HEK293 (cell line): Measurements from ENCODE around the gene LOX.

Experiments used
- CTCF ChIA-PET: fragments of 350-600 bp; formaldehyde crosslinking; extraction: SDS; loops from one replicate; lab custom pipeline; 2021; ENCODE audit warnings: antibody characterized with exemption; lab: Yijun Ruan, JAX
- POLR2A ChIA-PET: fragments of 300-600 bp; formaldehyde crosslinking; extraction: SDS; loops from one replicate; lab custom pipeline; 2020; ENCODE audit warnings: antibody characterized with exemption, inconsistent platforms; lab: Yijun Ruan, JAX
- H3K27ac ChIP-seq: fragments of 200-500 bp; sonication (Bioruptor generic); 2 replicates; pipeline ENCODE4 v1.5.1; 2014; ENCODE audit warnings: low read depth, low read length, control low read depth, inconsistent platforms; ENCODE audit errors: extremely low read depth
- H3K36me3 ChIP-seq, 2 experiments: fragments of 200-500 bp in 1 of 2; sonication (Bioruptor generic) in 1 of 2; 1 replicate in 1 of 2; 2 replicates in 1 of 2; pipeline ENCODE4 v1.5.1; 2014 to 2017; ENCODE audit warnings: inconsistent platforms in 2 of 2, low read length in 2 of 2; ENCODE audit not compliant: control insufficient read depth in 2 of 2, insufficient read depth in 1 of 2
- H3K4me1 ChIP-seq: fragments of 200-500 bp; sonication (Bioruptor generic); 2 replicates; pipeline ENCODE4 v1.5.1; 2014; ENCODE audit warnings: mild to moderate bottlenecking, low read length, inconsistent platforms; ENCODE audit not compliant: control insufficient read depth, insufficient read depth
- H3K4me3 ChIP-seq: 2 replicates; pipeline ENCODE4 v1.5.1; 2011; ENCODE audit warnings: low read depth, mild to moderate bottlenecking, control low read depth, low read length, moderate library complexity
- H3K9me3 ChIP-seq: fragments of 200-500 bp; sonication (Bioruptor generic); 2 replicates; pipeline ENCODE4 v1.5.1; 2014; ENCODE audit warnings: low read depth, low read length, inconsistent platforms; ENCODE audit not compliant: control insufficient read depth, insufficient read depth
- FEZF1 ChIP-seq: fragments of 450-650 bp; formaldehyde crosslinking; IDR thresholded peaks from 2 replicates; pipeline ENCODE4 v1.5.1; 2016; ENCODE audit warnings: missing biosample characterization, missing genetic modification characterization
- SCRT2 ChIP-seq: fragments of 450-650 bp; formaldehyde crosslinking; IDR thresholded peaks from 2 replicates; pipeline ENCODE4 v1.5.1; 2016; ENCODE audit warnings: missing biosample characterization, missing genetic modification characterization
- ZBTB7A ChIP-seq: fragments of 450-650 bp; formaldehyde crosslinking; IDR thresholded peaks from 2 replicates; pipeline ENCODE4 v1.5.1; 2016; ENCODE audit warnings: low read depth, missing biosample characterization, missing genetic modification characterization
- ZNF169 ChIP-seq: fragments of 450-650 bp; formaldehyde crosslinking; IDR thresholded peaks from 2 replicates; pipeline ENCODE4 v1.5.1; 2016; ENCODE audit warnings: missing biosample characterization, missing genetic modification characterization
- ZNF248 ChIP-seq: fragments of 450-650 bp; formaldehyde crosslinking; IDR thresholded peaks from 2 replicates; pipeline ENCODE4 v1.5.1; 2017; ENCODE audit warnings: missing biosample characterization, missing genetic modification characterization
- ZNF354C ChIP-seq: fragments of 450-650 bp; formaldehyde crosslinking; IDR thresholded peaks from 2 replicates; pipeline ENCODE4 v1.5.1; 2016; ENCODE audit warnings: missing biosample characterization, missing genetic modification characterization, low read depth, borderline replicate concordance
- ZNF521 ChIP-seq: fragments of 450-650 bp; formaldehyde crosslinking; IDR thresholded peaks from 2 replicates; pipeline ENCODE4 v1.5.1; 2017; ENCODE audit warnings: missing biosample characterization, mild to moderate bottlenecking, missing genetic modification characterization
- ZNF777 ChIP-seq: fragments of 450-650 bp; formaldehyde crosslinking; IDR thresholded peaks from 2 replicates; pipeline ENCODE4 v1.5.1; 2017; ENCODE audit warnings: missing biosample characterization, missing genetic modification characterization, borderline replicate concordance
- ZSCAN30 ChIP-seq: fragments of 450-650 bp; IDR thresholded peaks from 2 replicates; pipeline ENCODE4 v1.5.1; 2018; ENCODE audit warnings: missing biosample characterization, mild to moderate bottlenecking, missing genetic modification characterization, moderate library complexity
- TF ChIP-seq, protein P1 (sequence below): fragments of 450-650 bp; formaldehyde crosslinking; IDR thresholded peaks from 2 replicates; pipeline ENCODE4 v1.5.1; 2016; ENCODE audit warnings: missing biosample characterization, missing genetic modification characterization
- TF ChIP-seq, protein P2 (sequence below): fragments of 450-650 bp; formaldehyde crosslinking; IDR thresholded peaks from 2 replicates; pipeline ENCODE4 v1.5.1; 2016; ENCODE audit warnings: missing biosample characterization, missing genetic modification characterization
- TF ChIP-seq, protein P3 (sequence below): fragments of 450-650 bp; IDR thresholded peaks from 2 replicates; pipeline ENCODE4 v1.5.1; 2018; ENCODE audit warnings: missing biosample characterization, missing genetic modification characterization
- TF ChIP-seq, protein P4 (sequence below): fragments of 450-650 bp; formaldehyde crosslinking; IDR thresholded peaks from 2 replicates; pipeline ENCODE4 v1.5.1; 2016; ENCODE audit warnings: missing biosample characterization, missing genetic modification characterization, borderline replicate concordance
- TF ChIP-seq, protein P5 (sequence below): fragments of 450-650 bp; formaldehyde crosslinking; IDR thresholded peaks from 2 replicates; pipeline ENCODE4; 2016; ENCODE audit warnings: missing biosample characterization, missing genetic modification characterization
- TF ChIP-seq, protein P6 (sequence below): fragments of 450-650 bp; formaldehyde crosslinking; IDR thresholded peaks from 2 replicates; pipeline ENCODE4 v1.5.1; 2016; ENCODE audit warnings: missing biosample characterization, missing genetic modification characterization
- TF ChIP-seq, protein P7 (sequence below): fragments of 450-650 bp; formaldehyde crosslinking; conservative IDR thresholded peaks from 2 replicates; pipeline ENCODE4 v1.5.1; 2016; ENCODE audit warnings: low read depth, missing biosample characterization, missing genetic modification characterization
- TF ChIP-seq, protein P8 (sequence below): IDR thresholded peaks from 2 replicates; pipeline ENCODE4 v1.6.1; 2011; ENCODE audit warnings: mild to moderate bottlenecking, low read depth, low read length, borderline replicate concordance

Gene LOX

DNA sequence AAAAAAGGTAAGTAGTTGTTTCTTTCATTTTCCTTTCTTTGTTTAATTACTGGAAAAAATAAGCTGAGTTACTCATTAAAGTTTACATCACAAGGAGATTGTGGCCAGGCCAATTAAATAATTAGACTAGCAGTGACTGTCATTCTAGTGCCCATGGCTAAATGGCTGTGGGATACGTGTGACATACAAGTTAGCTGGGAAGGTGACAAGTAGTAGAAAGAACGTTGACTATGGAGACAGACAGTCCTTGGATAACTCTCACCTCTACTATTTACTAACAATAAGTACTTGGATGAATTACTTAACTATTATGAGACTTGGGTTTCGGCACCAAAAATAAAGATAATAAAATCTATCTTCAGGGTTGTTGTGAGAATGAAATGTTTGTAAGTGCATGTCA, 7.0 kb upstream of the LOX start (continued):
- TF ChIP-seq, protein P1, sequence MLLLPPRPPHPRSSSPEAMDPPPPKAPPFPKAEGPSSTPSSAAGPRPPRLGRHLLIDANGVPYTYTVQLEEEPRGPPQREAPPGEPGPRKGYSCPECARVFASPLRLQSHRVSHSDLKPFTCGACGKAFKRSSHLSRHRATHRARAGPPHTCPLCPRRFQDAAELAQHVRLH (tag by site-specific recombination) = no peak
- TF ChIP-seq, protein P2, sequence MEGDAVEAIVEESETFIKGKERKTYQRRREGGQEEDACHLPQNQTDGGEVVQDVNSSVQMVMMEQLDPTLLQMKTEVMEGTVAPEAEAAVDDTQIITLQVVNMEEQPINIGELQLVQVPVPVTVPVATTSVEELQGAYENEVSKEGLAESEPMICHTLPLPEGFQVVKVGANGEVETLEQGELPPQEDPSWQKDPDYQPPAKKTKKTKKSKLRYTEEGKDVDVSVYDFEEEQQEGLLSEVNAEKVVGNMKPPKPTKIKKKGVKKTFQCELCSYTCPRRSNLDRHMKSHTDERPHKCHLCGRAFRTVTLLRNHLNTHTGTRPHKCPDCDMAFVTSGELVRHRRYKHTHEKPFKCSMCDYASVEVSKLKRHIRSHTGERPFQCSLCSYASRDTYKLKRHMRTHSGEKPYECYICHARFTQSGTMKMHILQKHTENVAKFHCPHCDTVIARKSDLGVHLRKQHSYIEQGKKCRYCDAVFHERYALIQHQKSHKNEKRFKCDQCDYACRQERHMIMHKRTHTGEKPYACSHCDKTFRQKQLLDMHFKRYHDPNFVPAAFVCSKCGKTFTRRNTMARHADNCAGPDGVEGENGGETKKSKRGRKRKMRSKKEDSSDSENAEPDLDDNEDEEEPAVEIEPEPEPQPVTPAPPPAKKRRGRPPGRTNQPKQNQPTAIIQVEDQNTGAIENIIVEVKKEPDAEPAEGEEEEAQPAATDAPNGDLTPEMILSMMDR (tag by site-specific recombination) = no peak
- no peak for TF ChIP-seq FEZF1 (tag by site-specific recombination)
- TF ChIP-seq ZNF248 (tag by site-specific recombination) = no peak

DNA sequence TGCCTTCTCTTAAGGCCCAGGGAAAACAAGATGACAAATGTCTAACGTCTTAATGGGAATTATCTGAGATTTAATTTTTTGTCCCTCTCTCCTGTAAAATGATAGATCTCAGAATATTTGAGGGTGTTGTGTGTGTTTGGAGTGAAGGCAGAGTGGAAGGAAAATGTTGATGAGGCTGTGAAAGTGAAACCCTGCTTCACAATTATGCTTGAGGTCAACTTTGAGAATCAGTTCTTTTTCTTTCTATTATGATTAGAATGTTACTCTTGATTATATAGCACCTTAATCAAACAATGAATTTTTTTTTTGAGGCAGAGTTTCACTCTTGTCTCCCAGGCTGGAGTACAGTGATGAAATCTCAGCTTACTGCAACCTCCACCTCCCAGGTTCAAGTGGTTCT, 5.5 kb upstream of the LOX start:
- POLR2A ChIA-PET = no interaction called here

More for the DNA sequence above, 5.5 kb upstream of the LOX start:
- TF ChIP-seq, protein P3, sequence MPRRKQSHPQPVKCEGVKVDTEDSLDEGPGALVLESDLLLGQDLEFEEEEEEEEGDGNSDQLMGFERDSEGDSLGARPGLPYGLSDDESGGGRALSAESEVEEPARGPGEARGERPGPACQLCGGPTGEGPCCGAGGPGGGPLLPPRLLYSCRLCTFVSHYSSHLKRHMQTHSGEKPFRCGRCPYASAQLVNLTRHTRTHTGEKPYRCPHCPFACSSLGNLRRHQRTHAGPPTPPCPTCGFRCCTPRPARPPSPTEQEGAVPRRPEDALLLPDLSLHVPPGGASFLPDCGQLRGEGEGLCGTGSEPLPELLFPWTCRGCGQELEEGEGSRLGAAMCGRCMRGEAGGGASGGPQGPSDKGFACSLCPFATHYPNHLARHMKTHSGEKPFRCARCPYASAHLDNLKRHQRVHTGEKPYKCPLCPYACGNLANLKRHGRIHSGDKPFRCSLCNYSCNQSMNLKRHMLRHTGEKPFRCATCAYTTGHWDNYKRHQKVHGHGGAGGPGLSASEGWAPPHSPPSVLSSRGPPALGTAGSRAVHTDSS (tag by site-specific recombination) = no peak
- TF ChIP-seq ZSCAN30 (tag by site-specific recombination) (no peak), ZBTB7A (no peak), SCRT2 (tag by site-specific recombination) (no peak), ZNF777 (tag by site-specific recombination) (no peak), ZNF169 (no peak), ZNF521 (tag by site-specific recombination) (no peak), ZNF354C (tag by site-specific recombination) (no peak)
- TF ChIP-seq, protein P4, sequence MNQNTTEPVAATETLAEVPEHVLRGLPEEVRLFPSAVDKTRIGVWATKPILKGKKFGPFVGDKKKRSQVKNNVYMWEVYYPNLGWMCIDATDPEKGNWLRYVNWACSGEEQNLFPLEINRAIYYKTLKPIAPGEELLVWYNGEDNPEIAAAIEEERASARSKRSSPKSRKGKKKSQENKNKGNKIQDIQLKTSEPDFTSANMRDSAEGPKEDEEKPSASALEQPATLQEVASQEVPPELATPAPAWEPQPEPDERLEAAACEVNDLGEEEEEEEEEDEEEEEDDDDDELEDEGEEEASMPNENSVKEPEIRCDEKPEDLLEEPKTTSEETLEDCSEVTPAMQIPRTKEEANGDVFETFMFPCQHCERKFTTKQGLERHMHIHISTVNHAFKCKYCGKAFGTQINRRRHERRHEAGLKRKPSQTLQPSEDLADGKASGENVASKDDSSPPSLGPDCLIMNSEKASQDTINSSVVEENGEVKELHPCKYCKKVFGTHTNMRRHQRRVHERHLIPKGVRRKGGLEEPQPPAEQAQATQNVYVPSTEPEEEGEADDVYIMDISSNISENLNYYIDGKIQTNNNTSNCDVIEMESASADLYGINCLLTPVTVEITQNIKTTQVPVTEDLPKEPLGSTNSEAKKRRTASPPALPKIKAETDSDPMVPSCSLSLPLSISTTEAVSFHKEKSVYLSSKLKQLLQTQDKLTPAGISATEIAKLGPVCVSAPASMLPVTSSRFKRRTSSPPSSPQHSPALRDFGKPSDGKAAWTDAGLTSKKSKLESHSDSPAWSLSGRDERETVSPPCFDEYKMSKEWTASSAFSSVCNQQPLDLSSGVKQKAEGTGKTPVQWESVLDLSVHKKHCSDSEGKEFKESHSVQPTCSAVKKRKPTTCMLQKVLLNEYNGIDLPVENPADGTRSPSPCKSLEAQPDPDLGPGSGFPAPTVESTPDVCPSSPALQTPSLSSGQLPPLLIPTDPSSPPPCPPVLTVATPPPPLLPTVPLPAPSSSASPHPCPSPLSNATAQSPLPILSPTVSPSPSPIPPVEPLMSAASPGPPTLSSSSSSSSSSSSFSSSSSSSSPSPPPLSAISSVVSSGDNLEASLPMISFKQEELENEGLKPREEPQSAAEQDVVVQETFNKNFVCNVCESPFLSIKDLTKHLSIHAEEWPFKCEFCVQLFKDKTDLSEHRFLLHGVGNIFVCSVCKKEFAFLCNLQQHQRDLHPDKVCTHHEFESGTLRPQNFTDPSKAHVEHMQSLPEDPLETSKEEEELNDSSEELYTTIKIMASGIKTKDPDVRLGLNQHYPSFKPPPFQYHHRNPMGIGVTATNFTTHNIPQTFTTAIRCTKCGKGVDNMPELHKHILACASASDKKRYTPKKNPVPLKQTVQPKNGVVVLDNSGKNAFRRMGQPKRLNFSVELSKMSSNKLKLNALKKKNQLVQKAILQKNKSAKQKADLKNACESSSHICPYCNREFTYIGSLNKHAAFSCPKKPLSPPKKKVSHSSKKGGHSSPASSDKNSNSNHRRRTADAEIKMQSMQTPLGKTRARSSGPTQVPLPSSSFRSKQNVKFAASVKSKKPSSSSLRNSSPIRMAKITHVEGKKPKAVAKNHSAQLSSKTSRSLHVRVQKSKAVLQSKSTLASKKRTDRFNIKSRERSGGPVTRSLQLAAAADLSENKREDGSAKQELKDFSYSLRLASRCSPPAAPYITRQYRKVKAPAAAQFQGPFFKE (tag by site-specific recombination) = no peak
- TF ChIP-seq, protein P5, sequence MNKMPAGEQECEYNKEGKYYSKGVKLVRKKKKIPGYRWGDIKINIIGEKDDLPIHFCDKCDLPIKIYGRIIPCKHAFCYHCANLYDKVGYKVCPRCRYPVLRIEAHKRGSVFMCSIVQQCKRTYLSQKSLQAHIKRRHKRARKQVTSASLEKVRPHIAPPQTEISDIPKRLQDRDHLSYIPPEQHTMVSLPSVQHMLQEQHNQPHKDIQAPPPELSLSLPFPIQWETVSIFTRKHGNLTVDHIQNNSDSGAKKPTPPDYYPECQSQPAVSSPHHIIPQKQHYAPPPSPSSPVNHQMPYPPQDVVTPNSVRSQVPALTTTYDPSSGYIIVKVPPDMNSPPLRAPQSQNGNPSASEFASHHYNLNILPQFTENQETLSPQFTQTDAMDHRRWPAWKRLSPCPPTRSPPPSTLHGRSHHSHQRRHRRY (tag by site-specific recombination) = no peak
- TF ChIP-seq, protein P6, sequence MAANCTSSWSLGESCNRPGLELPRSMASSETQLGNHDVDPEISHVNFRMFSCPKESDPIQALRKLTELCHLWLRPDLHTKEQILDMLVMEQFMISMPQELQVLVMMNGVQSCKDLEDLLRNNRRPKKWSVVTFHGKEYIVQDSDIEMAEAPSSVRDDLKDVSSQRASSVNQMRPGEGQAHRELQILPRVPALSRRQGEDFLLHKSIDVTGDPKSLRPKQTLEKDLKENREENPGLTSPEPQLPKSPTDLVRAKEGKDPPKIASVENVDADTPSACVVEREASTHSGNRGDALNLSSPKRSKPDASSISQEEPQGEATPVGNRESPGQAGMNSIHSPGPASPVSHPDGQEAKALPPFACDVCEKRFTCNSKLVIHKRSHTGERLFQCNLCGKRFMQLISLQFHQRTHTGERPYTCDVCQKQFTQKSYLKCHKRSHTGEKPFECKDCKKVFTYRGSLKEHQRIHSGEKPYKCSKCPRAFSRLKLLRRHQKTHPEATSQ (tag by site-specific recombination) = no peak
- TF ChIP-seq, protein P7, sequence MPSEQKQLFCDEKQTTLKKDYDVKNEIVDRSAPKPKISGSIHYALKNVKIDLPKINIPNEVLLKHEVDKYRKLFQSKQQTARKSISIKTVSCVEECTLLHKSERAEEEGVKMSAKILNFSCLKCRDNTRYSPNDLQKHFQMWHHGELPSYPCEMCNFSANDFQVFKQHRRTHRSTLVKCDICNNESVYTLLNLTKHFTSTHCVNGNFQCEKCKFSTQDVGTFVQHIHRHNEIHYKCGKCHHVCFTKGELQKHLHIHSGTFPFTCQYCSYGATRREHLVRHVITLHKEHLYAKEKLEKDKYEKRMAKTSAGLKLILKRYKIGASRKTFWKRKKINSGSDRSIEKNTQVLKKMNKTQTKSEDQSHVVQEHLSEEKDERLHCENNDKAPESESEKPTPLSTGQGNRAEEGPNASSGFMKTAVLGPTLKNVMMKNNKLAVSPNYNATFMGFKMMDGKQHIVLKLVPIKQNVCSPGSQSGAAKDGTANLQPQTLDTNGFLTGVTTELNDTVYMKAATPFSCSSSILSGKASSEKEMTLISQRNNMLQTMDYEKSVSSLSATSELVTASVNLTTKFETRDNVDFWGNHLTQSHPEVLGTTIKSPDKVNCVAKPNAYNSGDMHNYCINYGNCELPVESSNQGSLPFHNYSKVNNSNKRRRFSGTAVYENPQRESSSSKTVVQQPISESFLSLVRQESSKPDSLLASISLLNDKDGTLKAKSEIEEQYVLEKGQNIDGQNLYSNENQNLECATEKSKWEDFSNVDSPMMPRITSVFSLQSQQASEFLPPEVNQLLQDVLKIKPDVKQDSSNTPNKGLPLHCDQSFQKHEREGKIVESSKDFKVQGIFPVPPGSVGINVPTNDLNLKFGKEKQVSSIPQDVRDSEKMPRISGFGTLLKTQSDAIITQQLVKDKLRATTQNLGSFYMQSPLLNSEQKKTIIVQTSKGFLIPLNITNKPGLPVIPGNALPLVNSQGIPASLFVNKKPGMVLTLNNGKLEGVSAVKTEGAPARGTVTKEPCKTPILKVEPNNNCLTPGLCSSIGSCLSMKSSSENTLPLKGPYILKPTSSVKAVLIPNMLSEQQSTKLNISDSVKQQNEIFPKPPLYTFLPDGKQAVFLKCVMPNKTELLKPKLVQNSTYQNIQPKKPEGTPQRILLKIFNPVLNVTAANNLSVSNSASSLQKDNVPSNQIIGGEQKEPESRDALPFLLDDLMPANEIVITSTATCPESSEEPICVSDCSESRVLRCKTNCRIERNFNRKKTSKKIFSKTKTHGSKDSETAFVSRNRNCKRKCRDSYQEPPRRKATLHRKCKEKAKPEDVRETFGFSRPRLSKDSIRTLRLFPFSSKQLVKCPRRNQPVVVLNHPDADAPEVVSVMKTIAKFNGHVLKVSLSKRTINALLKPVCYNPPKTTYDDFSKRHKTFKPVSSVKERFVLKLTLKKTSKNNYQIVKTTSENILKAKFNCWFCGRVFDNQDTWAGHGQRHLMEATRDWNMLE (tag by site-specific recombination) = no peak
- TF ChIP-seq, protein P8, sequence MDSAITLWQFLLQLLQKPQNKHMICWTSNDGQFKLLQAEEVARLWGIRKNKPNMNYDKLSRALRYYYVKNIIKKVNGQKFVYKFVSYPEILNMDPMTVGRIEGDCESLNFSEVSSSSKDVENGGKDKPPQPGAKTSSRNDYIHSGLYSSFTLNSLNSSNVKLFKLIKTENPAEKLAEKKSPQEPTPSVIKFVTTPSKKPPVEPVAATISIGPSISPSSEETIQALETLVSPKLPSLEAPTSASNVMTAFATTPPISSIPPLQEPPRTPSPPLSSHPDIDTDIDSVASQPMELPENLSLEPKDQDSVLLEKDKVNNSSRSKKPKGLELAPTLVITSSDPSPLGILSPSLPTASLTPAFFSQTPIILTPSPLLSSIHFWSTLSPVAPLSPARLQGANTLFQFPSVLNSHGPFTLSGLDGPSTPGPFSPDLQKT = no peak
- no peak overlapping the region for H3K27ac ChIP-seq
- no peaks in the 10 kb centered on the region for H3K36me3 ChIP-seq
- CTCF ChIA-PET = interaction anchor here (1.7 kb wide), 1 partner anchor 9 kb away, joined by 8 read pairs; no protein-coding TSS in a partner anchor
- no peak overlapping the region for H3K4me3 ChIP-seq
- peaks cover 3% of the 10 kb centered on the region; the same call in 1 of the 2 replicates for H3K4me1 ChIP-seq
- H3K9me3 ChIP-seq = no peaks in the 10 kb centered on the region
